GM12874 (cell line): ENCODE data around the gene ADSL.

ENCODE experiments used
- CTCF ChIP-seq: IDR thresholded peaks from 2 replicates; pipeline ENCODE4 v1.5.1; 2011; ENCODE audit warnings: low read depth, mild to moderate bottlenecking, control low read depth, low read length, moderate library complexity; ENCODE audit not compliant: insufficient read depth

Gene ADSL

DNA sequence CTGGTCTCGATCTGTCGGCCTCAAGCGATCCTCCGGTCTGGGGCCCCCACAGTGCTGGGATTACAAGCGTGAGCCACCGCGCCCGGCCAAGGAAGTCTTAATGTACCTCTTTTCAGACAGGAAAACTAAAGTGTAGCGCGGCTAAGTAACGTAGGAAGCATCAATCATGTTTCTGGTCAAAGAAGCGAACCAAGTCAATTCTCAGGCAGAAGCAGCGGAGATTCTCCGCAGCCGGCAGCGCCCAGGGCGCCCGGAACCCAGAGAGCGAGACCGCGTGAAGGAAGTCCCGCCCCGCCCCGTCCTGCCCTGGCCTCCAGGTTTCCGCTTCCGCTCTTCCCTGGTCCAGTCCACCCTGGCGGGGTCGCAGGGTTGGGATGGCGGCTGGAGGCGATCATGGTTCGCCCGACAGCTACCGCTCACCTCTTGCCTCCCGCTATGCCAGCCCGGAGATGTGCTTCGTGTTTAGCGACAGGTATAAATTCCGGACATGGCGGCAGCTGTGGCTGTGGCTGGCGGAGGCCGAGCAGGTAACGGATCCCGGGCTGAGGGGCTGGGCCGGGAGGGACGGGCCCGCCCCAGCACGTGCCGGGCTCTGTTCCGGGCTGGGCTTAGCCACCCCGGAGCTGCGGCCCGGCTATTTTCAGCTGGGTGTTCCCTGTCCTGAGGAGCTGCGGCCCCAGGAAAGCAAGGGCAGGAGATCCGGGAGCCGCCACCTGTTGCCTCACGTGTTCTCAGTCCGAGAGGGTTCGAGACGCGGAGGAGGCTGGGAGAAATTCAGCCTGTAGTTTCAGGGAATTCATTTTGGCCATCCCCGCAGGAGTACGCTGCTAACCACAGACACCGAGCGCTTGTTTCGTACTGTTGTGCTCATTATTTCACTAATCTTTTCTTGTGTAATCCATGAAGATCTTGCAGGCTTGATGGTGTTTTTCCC lies at the start of gene ADSL:
Gene ADSL, plus strand, starts transcription at position 316 of the 934 bp plus-strand sequence. Its CDS starts 59 bp downstream, at position 375.
- no peak for TF ChIP-seq CTCF

DNA sequence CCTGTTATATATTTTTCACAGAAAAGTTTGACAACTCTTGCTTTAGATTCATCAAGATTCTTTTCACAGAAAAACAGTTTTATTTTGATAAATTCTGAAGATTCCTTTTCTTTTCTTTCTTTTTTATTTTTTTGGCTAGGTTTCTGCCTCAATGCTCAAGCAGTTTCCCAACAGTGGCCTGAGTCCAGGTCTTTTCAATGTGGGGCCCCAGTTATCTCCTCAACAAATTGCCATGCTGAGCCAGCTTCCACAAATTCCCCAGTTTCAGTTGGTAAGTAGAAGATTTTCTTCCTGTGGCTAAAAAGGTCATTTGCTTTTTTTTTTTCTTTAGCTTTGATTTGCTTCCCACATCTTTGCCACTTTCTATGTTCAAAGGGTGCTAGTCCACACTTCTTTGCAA lies 46.0 kb upstream of the ADSL start:
- no peak for TF ChIP-seq CTCF

DNA sequence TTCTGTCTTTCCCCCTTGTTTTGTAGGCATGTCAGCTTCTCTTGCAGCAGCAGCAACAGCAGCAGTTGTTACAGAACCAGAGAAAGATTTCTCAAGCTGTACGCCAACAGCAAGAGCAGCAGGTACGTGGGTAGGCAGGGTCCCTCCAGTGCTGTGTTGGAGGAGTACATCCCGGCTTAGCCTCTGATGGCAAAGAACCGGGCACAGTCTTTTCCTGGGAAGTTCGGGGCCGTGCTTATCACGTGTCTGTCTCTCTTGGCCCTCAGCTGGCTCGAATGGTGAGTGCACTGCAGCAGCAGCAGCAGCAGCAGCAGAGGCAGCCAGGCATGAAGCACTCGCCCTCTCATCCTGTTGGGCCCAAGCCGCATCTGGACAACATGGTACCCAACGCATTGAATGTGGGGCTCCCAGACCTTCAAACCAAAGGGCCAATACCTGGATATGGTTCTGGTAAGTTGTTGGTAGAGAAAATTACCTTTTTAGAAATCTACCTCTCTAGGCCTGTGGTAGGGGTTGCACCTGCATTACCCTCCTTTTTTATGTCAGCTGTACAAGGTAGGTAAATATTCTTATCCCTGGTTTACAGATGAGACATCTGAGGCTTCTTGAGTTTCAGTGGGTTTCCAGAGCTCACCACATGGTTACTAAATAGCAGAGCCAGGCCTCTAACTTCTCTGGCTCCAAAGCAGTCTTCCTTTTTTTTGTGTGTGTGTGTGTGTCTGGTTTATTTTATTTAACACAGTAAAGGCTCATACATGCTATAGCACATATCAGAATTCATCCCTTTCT lies 45.2 kb upstream of the ADSL start:
- no peak for TF ChIP-seq CTCF

DNA sequence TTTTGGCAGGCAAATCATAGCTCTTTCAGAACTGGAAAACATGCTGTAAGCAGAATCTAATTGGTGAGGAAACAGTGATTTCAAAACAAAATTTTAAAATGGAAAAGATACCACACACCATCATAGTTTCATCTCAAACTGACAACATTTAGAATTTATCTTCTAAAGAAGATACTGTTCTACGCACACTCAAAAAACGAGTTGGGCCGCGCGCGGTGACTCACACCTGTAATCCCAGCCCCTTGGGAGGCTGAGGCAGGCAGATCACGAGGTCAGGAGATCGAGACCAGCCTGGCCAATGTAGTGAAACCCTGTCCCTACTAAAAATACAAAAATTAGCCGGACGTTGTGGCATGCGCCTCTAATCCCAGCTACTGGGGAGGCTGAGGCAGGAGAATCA lies 44.2 kb upstream of the ADSL start:
- TF ChIP-seq CTCF: no peak

GRCh38 chr22:40305625-40306024 lies 40.7 kb upstream of the ADSL start:
- TF ChIP-seq CTCF: no peak

DNA sequence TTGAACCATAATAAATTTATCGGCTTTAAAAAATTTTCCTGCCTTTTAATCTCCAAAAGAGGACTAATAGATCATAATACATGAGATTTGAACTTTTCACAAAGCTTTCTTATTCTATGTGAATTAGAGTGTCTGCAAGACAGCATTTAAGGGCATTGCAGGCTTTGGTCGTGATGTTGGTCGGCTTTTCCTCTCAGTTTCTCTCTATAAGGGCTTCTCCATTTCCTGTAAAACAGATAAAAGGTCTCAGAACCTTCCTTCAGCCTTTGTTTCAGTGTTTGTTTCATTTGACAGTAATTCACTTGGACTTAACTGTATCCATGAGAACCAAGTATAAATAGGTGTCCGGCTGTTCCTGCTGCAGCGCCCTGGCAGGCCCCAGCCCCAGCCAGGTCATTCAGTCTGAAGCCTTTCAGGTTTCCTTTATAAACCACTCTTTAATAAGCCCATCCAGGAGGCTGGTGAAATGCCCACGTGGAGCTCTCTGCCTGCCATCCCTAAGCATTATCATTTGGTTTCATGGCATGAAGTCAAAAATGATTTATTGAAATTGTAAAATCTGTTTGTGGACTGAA lies 37.2 kb upstream of the ADSL start:
- no peak for TF ChIP-seq CTCF

GRCh38 chr22:40309631-40310030 lies 36.7 kb upstream of the ADSL start:
- TF ChIP-seq CTCF: no peak
